Calu3 (cell line): Measurements from ENCODE around the gene CYP2W1. TPM values are rescaled to one million over a fixed set of nuclear protein-coding genes. Genes with fewer than 3 reads are reported as not detected.
A peak's percentile ranks its signal among the peaks of the same experiment; 100 is the strongest.
"Not testable (repeated sequence)": the region's sequence is repeated elsewhere in the genome, so short reads cannot be mapped to it uniquely, and the experiment has no call there.

ENCODE experiments used
- BruUV-seq: library from RNA; stranded (reverse); fragments of 400-500 nt; replicated peaks from 2 replicates; lab custom pipeline; 2021; lab: Mats Ljungman, UMichigan
- CTCF ChIA-PET: fragments of 300-600 bp; sonication (Branson Sonifier 250); formaldehyde crosslinking; loops from one replicate; lab custom pipeline; 2022; ENCODE audit warnings: antibody characterized with exemption; lab: Charles Lee
- DNase-seq: peaks from one replicate; pipeline ENCODE4 v3.0.0; 2022
- H3K27ac Mint-ChIP-seq: one replicate; pipeline ENCODE4 v1.8.0; 2022; ENCODE audit warnings: mixed read lengths; ENCODE audit not compliant: unreplicated experiment
- H3K27me3 Mint-ChIP-seq: one replicate; pipeline ENCODE4 v1.8.0; 2022; ENCODE audit warnings: mixed read lengths; ENCODE audit not compliant: unreplicated experiment
- H3K36me3 Mint-ChIP-seq: one replicate; pipeline ENCODE4 v1.8.0; 2022; ENCODE audit warnings: mild to moderate bottlenecking, moderate library complexity, mixed read lengths; ENCODE audit not compliant: insufficient read depth, unreplicated experiment
- H3K4me1 Mint-ChIP-seq: one replicate; pipeline ENCODE4 v1.8.0; 2022; ENCODE audit warnings: mild to moderate bottlenecking, low read depth, mixed read lengths; ENCODE audit not compliant: unreplicated experiment
- H3K4me3 Mint-ChIP-seq: one replicate; pipeline ENCODE4 v1.8.0; 2022; ENCODE audit warnings: mild to moderate bottlenecking, low read depth, moderate library complexity, mixed read lengths; ENCODE audit not compliant: unreplicated experiment
- H3K9me3 Mint-ChIP-seq: one replicate; pipeline ENCODE4 v1.8.0; 2022; ENCODE audit warnings: low read depth, mixed read lengths; ENCODE audit not compliant: unreplicated experiment
- CTCF ChIP-seq: fragments of 200-600 bp; IDR thresholded peaks from one replicate; pipeline ENCODE4 v1.8.0; 2022; ENCODE audit warnings: antibody characterized with exemption; ENCODE audit not compliant: unreplicated experiment
- intact Hi-C: fragments of 100-400 bp; cut with micrococcal nuclease; formaldehyde crosslinking; loops from one replicate; pipeline ENCODE4 v1.10.0; 2022; ENCODE audit not compliant: unreplicated experiment
- total RNA-seq: library from RNA; stranded (reverse); gene quantifications from 2 replicates; pipeline ENCODE4 v1.2.3, GENCODE V29; 2022

CYP2W1 gene
- total RNA-seq, 1 experiment from 2014 or later: 0.71 TPM

GRCh38 chr7:960269-960871 is 22.6 kb upstream of the CYP2W1 start:
- intact Hi-C loops: no loop called here
- DNase-seq: no peak
- H3K36me3 Mint-ChIP-seq: peaks cover 63% of the 10 kb centered on the region
- no peak for TF ChIP-seq CTCF
- BruUV-seq: no TSS peak
- no peak overlapping the region for H3K4me3 Mint-ChIP-seq
- no peak overlapping the region for H3K27ac Mint-ChIP-seq
- H3K9me3 Mint-ChIP-seq: no peaks in the 10 kb centered on the region
- no peaks in the 10 kb centered on the region for H3K27me3 Mint-ChIP-seq
- CTCF ChIA-PET: no interaction called here
- H3K4me1 Mint-ChIP-seq: peaks cover 5% of the 10 kb centered on the region

GRCh38 chr7:960972-961371 is 22.0 kb upstream of the CYP2W1 start:
- H3K9me3 Mint-ChIP-seq, H3K4me3 Mint-ChIP-seq, H3K4me1 Mint-ChIP-seq, DNase-seq, H3K27me3 Mint-ChIP-seq, BruUV-seq, CTCF ChIA-PET, intact Hi-C loops, H3K27ac Mint-ChIP-seq: not testable (repeated sequence)
- H3K36me3 Mint-ChIP-seq: peaks cover 65% of the 10 kb centered on the region

DNA sequence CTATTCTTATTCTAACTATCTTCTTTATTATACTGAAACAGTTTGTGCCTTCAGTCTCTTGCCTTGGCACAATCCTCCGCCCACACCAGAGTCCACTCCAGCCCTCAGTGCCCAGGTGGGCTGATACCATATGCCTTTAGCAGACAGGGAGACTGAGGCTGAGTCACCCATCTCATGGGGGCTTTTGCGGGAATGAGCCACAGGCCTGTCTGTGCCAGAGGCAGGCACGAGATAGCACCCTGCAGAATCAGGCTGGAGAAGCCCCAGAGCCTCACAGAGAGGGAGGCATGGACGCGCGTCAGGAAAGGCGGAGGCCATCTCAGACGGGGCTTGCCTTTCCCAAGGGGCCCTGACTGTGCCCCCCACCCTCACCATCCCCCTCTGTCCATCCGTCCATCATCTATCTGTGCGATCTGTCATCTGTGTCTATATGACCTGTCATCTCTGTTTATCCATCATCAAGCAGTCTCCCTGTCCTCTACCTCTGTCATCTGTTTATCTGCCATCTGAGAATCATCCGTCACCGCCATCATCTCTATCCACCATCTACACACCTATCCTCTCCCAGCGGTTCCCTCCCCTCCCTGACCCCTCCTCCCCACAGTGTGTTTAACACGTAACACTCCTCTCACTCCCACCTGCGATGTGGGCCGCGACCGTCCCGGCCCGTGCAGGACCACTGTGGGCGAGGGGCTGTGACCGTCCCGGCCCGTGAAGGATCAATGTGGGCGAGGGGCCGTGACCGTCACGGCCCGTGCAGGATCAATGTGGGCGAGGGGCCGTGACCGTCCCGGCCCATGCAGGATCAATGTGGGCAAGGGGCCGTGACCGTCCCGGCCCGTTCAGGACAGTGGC is 21.2 kb upstream of the CYP2W1 start:
- Mint-ChIP-seq H3K27ac (peak overlapping the region; percentile 25), H3K27me3 (no peaks in the 10 kb centered on the region), H3K4me3 (no peak overlapping the region), H3K36me3 (peaks cover 67% of the 10 kb centered on the region), H3K9me3 (no peaks in the 10 kb centered on the region), H3K4me1 (peaks cover 7% of the 10 kb centered on the region)
- BruUV-seq: no TSS peak
- DNase-seq: no peak
- CTCF ChIA-PET: no interaction called here
- intact Hi-C loops: no loop called here
- TF ChIP-seq CTCF: no peak

GRCh38 chr7:962401-963081 is 20.4 kb upstream of the CYP2W1 start:
- H3K9me3 Mint-ChIP-seq: no peaks in the 10 kb centered on the region
- intact Hi-C loops: no loop called here
- peaks cover 68% of the 10 kb centered on the region for H3K36me3 Mint-ChIP-seq
- H3K27me3 Mint-ChIP-seq: no peaks in the 10 kb centered on the region
- H3K4me1 Mint-ChIP-seq: peaks cover 7% of the 10 kb centered on the region
- no peak overlapping the region for H3K27ac Mint-ChIP-seq
- DNase-seq: no peak
- BruUV-seq: no TSS peak
- TF ChIP-seq CTCF: no peak
- CTCF ChIA-PET: no interaction called here
- H3K4me3 Mint-ChIP-seq: no peak overlapping the region
